Peyer's patch (tissue), 4 donors: ENCODE data around the gene RBMS1.

Source experiments
- POLR2A ChIP-seq, 2 donors: fragments of 450-650 bp; IDR thresholded peaks; one replicate each; pipeline ENCODE4 v1.5.1; 2017; ENCODE audit warnings: antibody characterized with exemption in 2 of 2, mild to moderate bottlenecking in 2 of 2, moderate library complexity in 2 of 2
- TF ChIP-seq, protein P1 (sequence below), 6 experiments: fragments of 450-650 bp in 4 of 6; fragments of 200-600 bp in 2 of 6; sonication (generic) in 1 of 6; IDR thresholded peaks; one replicate each; pipeline ENCODE4 v1.5.1; 2017 to 2019; ENCODE audit warnings: antibody characterized with exemption in 6 of 6, mild to moderate bottlenecking in 3 of 6, moderate library complexity in 1 of 6

DNA sequence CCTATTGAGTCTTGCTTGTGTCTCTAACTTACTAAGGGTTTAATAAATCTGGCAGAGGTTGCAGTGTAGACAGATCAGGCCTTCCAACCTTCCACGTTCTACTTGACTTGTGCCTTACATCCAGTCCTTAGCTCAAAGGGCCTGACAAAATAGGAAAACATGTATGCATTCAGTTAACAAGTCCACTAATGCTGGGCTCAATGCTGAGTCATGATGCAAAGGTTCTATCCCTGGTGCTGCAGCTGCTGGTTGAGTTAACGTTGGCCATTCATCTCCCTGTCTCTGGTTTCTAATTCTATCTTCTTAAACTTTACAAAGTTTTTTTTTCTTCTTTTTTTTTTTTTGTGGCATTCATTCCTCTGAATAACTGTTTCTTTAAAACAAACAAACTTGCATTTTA is 247.3 kb downstream of the RBMS1 start:
- no peak for TF ChIP-seq POLR2A (IDR thresholded peaks at IDR 0.05)
- TF ChIP-seq, protein P1, sequence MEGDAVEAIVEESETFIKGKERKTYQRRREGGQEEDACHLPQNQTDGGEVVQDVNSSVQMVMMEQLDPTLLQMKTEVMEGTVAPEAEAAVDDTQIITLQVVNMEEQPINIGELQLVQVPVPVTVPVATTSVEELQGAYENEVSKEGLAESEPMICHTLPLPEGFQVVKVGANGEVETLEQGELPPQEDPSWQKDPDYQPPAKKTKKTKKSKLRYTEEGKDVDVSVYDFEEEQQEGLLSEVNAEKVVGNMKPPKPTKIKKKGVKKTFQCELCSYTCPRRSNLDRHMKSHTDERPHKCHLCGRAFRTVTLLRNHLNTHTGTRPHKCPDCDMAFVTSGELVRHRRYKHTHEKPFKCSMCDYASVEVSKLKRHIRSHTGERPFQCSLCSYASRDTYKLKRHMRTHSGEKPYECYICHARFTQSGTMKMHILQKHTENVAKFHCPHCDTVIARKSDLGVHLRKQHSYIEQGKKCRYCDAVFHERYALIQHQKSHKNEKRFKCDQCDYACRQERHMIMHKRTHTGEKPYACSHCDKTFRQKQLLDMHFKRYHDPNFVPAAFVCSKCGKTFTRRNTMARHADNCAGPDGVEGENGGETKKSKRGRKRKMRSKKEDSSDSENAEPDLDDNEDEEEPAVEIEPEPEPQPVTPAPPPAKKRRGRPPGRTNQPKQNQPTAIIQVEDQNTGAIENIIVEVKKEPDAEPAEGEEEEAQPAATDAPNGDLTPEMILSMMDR (IDR thresholded peaks at IDR 0.05): no peak
